Skin of body (tissue), 2 donors: ENCODE measurements around the gene PCDHB16. TPM values are rescaled to one million over a fixed set of nuclear protein-coding genes. Genes with fewer than 3 reads are reported as not detected.
"Not testable (repeated sequence)": the region's sequence is repeated elsewhere in the genome, so short reads cannot be mapped to it uniquely, and the experiment has no call there.

ENCODE experiments used
- DNase-seq: peaks from one replicate; lab custom pipeline; 2025; lab: John Stamatoyannopoulos, UW
- total RNA-seq: library from RNA; depleted of rRNA; stranded (reverse); fragments of >200 nt; gene quantifications from one replicate; pipeline ENCODE4 v1.2.3, GENCODE V29; 2014

PCDHB16 gene
- total RNA-seq, 1 donor from 2014 or later: 2.5 TPM

GRCh38 chr5:141225421-141225820 is 43.2 kb downstream of the PCDHB16 start:
- DNase-seq: not testable (repeated sequence)

GRCh38 chr5:141234109-141234667 is 52.0 kb downstream of the PCDHB16 start:
- no peak for DNase-seq

Other genes starting within 250 kb of the PCDHB16 start
- 3.0 TPM for gene PCDHAC2, start 215.9 kb upstream of the PCDHB16 start, total RNA-seq
- not detected for gene PCDHB1, start 131.0 kb upstream of the PCDHB16 start, total RNA-seq
- gene PCDHB2, start 87.8 kb upstream of the PCDHB16 start, total RNA-seq: 3.1 TPM
- 2.7 TPM for gene PCDHB3, start 81.9 kb upstream of the PCDHB16 start, total RNA-seq
- gene PCDHB4, start 60.6 kb upstream of the PCDHB16 start, total RNA-seq: 1.6 TPM
- gene PCDHB5, start 47.2 kb upstream of the PCDHB16 start, total RNA-seq: 2.7 TPM
- gene PCDHB6, start 32.3 kb upstream of the PCDHB16 start, total RNA-seq: 0.39 TPM
- gene PCDHB7, start 9.7 kb upstream of the PCDHB16 start, total RNA-seq: 1.1 TPM
- gene PCDHB8, start 4.6 kb upstream of the PCDHB16 start, total RNA-seq: 0.49 TPM
- gene PCDHB9, start 4.8 kb downstream of the PCDHB16 start, total RNA-seq: 0.89 TPM
- 1.8 TPM for gene PCDHB10, start 10.0 kb downstream of the PCDHB16 start, total RNA-seq
- gene PCDHB11, start 17.2 kb downstream of the PCDHB16 start, total RNA-seq: 3.5 TPM
- 2.2 TPM for gene PCDHB12, start 26.3 kb downstream of the PCDHB16 start, total RNA-seq
- gene PCDHB13, start 31.5 kb downstream of the PCDHB16 start, total RNA-seq: 2.9 TPM
- 3.8 TPM for gene PCDHB14, start 41.0 kb downstream of the PCDHB16 start, total RNA-seq
- gene PCDHB15, start 63.0 kb downstream of the PCDHB16 start, total RNA-seq: 3.6 TPM
- 1.4 TPM for gene SLC25A2, start 121.7 kb downstream of the PCDHB16 start, total RNA-seq
- gene TAF7, start 138.4 kb downstream of the PCDHB16 start, total RNA-seq: 88.8 TPM
- 0.39 TPM for gene PCDHGA1, start 148.1 kb downstream of the PCDHB16 start, total RNA-seq
- 3.6 TPM for gene PCDHGA2, start 156.4 kb downstream of the PCDHB16 start, total RNA-seq
- gene PCDHGA3, start 161.4 kb downstream of the PCDHB16 start, total RNA-seq: 1.6 TPM
- gene PCDHGB1, start 167.7 kb downstream of the PCDHB16 start, total RNA-seq: 2.6 TPM
- 2.9 TPM for gene PCDHGA4, start 172.6 kb downstream of the PCDHB16 start, total RNA-seq
- gene PCDHGB2, start 177.6 kb downstream of the PCDHB16 start, total RNA-seq: 3.3 TPM
- gene PCDHGA5, start 181.8 kb downstream of the PCDHB16 start, total RNA-seq: 3.6 TPM
- gene PCDHGB3, start 187.9 kb downstream of the PCDHB16 start, total RNA-seq: 4.3 TPM
- 3.6 TPM for gene PCDHGA6, start 191.5 kb downstream of the PCDHB16 start, total RNA-seq
- gene PCDHGA7, start 200.4 kb downstream of the PCDHB16 start, total RNA-seq: 3.5 TPM
- gene PCDHGB4, start 205.3 kb downstream of the PCDHB16 start, total RNA-seq: 6.1 TPM
- gene PCDHGA8, start 210.2 kb downstream of the PCDHB16 start, total RNA-seq: 3.3 TPM
- 8.0 TPM for gene PCDHGB5, start 215.6 kb downstream of the PCDHB16 start, total RNA-seq
- gene PCDHGA9, start 220.4 kb downstream of the PCDHB16 start, total RNA-seq: 4.2 TPM
- gene PCDHGB6, start 225.6 kb downstream of the PCDHB16 start, total RNA-seq: 5.6 TPM
- 4.9 TPM for gene PCDHGA10, start 230.6 kb downstream of the PCDHB16 start, total RNA-seq
- 7.6 TPM for gene PCDHGB7, start 235.3 kb downstream of the PCDHB16 start, total RNA-seq
- 6.1 TPM for gene PCDHGA11, start 238.7 kb downstream of the PCDHB16 start, total RNA-seq
- gene PCDHGA12, start 248.1 kb downstream of the PCDHB16 start, total RNA-seq: 3.9 TPM